Gastroesophageal sphincter (tissue), 4 donors: ENCODE measurements around the gene RASD1. TPM values are rescaled to one million over a fixed set of nuclear protein-coding genes. Genes with fewer than 3 reads are reported as not detected.

ENCODE experiments used
- ATAC-seq: fragments of 150-250 bp; one replicate; pipeline ENCODE4 v1.9.1; 2016; ENCODE audit warnings: mild to moderate bottlenecking, moderate library complexity
- H3K27ac ChIP-seq, 4 donors: fragments of 200-600 bp; sonication (generic) in 3 of 4; 1 replicate in 3 of 4; 2 replicates in 1 of 4; pipeline ENCODE4 v1.5.1; 2016 to 2019
- H3K27me3 ChIP-seq: fragments of 200-600 bp; sonication (generic); one replicate; pipeline ENCODE4 v1.5.1; 2019
- H3K36me3 ChIP-seq, 2 donors: fragments of 200-600 bp; sonication (generic); one replicate each; pipeline ENCODE4 v1.5.1; 2019; ENCODE audit warnings: control low read depth in 1 of 2
- H3K4me1 ChIP-seq, 3 donors: fragments of 200-600 bp; sonication (generic); 1 replicate in 2 of 3; 2 replicates in 1 of 3; pipeline ENCODE4 v1.5.1; 2016 to 2019; ENCODE audit warnings: control low read depth in 2 of 3
- H3K4me3 ChIP-seq, 2 donors: fragments of 200-600 bp; sonication (generic); one replicate each; pipeline ENCODE4 v1.5.1; 2019; ENCODE audit warnings: mild to moderate bottlenecking in 1 of 2, moderate library complexity in 1 of 2
- H3K9me3 ChIP-seq, 3 donors: fragments of 200-600 bp; sonication (generic); one replicate each; pipeline ENCODE4 v1.5.1; 2017 to 2019; ENCODE audit warnings: control low read depth in 2 of 3
- CTCF ChIP-seq, 4 experiments: fragments of 200-600 bp in 2 of 4; fragments of 450-650 bp in 2 of 4; sonication (generic) in 1 of 4; IDR thresholded peaks; one replicate each; pipeline ENCODE4 v1.5.1; 2017 to 2019; ENCODE audit warnings: antibody characterized with exemption in 4 of 4, mild to moderate bottlenecking in 2 of 4, moderate library complexity in 2 of 4
- EP300 ChIP-seq: sonication (generic); formaldehyde crosslinking; IDR thresholded peaks from one replicate; pipeline ENCODE4 v1.6.1; 2017; ENCODE audit warnings: antibody characterized with exemption, mild to moderate bottlenecking
- POLR2A ChIP-seq, 2 donors: fragments of 450-650 bp; IDR thresholded peaks; one replicate each; pipeline ENCODE4 v1.6.1; 2017; ENCODE audit warnings: antibody characterized with exemption in 2 of 2, mild to moderate bottlenecking in 2 of 2, moderate library complexity in 1 of 2
- POLR2AphosphoS5 ChIP-seq: sonication (generic); formaldehyde crosslinking; IDR thresholded peaks from one replicate; pipeline ENCODE4 v1.6.1; 2017; ENCODE audit warnings: antibody characterized with exemption
- WGBS, 2 donors: methylation state at CpG; one replicate each; pipeline ENCODE4 v1.1.5; 2018; ENCODE audit warnings: low coverage in 1 of 2; 5-methylcytosine and 5-hydroxymethylcytosine counted together
- total RNA-seq, 4 donors: library from RNA; depleted of rRNA; stranded (reverse); fragments of >200 nt; gene quantifications; one replicate each; pipeline ENCODE4 v1.1.0, GENCODE V29; 2016

The RASD1 gene
- total RNA-seq, 4 donors from 2014 or later, result 2.6 to 24.6 (median 5.1) TPM

DNA sequence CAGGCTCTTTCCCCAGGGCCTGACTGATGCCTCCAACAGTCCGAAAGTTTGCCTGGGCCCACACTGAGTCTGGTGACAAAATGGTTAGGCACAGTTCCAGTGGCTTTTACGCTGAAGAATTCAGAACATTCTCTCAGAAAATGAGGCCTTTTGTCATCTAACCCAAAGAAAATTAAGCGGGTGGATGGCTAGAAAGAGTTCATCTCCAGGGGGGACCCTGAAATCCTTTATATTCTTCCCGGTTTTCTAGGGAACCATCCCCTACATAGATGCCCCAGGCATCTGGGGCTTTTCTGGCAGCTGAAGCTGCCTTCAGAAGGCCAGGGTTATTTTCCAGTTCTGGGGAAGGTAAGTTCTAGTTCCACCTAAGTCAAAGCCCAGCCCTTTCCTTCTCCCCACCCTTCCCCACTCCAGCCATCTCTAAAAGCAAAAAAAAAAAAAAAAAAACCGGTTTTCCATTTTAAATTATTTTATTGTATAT, 2.2 kb downstream of the RASD1 start:
- H3K27ac ChIP-seq, result no peak overlapping the region
- H3K36me3 ChIP-seq, result peaks cover 0 to 35% of the 10 kb centered on the region in 2 donors
- H3K4me1 ChIP-seq, result peaks cover 0 to 26% (median 15%) of the 10 kb centered on the region in 3 donors
- no peaks in the 10 kb centered on the region for H3K9me3 ChIP-seq
- H3K4me3 ChIP-seq, result peak overlapping the region in 1 of 2 donors; percentile 73
- no peak for ATAC-seq
- 50 to 66% methylated on average over 1 to 3 of the region's 5 CpGs for WGBS, 2 donors
- TF ChIP-seq POLR2AphosphoS5 (no peak), EP300 (no peak), CTCF (IDR thresholded peaks at IDR 0.05) (no peak), POLR2A (IDR thresholded peaks at IDR 0.05) (no peak)
- no peaks in the 10 kb centered on the region for H3K27me3 ChIP-seq

DNA sequence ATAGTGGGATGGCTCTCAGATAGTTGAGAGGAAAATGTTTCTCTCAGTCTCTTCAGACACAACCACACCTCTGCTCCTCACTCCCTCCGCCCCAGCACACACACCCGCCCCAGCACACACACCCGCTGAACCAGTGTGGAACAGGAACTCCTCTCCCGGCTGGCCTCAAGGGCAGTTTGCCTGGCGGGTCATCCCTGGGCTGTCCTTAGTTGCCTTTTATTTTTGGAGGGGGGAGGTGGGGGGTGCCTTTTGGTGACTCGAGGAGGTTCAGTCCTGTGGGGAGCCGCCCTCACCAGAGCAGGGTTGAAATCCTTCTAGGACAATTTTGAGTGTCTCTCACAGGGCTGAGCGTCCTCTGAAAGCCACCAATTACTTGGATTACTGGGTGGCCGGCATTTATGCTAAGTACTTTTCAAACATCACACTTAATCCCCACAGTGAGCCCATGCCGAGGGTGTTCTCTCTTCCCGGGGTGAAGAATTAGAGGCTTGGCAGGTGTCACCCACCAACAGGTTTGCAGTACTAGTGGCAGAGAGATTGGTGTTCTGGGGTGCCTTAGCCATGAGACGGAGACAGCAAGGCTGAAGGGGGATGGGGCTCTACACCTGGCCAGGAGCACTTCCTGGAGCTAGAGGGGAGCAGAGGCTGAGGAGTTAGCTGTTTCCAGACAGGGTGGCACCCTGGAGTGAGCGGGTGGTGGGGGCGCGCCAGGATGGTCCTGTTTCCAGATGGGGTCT, 2.8 kb downstream of the RASD1 start:
- Histone ChIP-seq H3K4me1 (peaks cover 0 to 26% (median 15%) of the 10 kb centered on the region in 3 donors), H3K36me3 (peaks cover 0 to 41% of the 10 kb centered on the region in 2 donors), H3K4me3 (peak overlapping the region in 1 of 2 donors; percentile 73), H3K27me3 (no peaks in the 10 kb centered on the region), H3K9me3 (no peaks in the 10 kb centered on the region), H3K27ac (no peak overlapping the region)
- ATAC-seq, result no peak
- TF ChIP-seq CTCF (IDR thresholded peaks at IDR 0.05), result no peak
- 68 to 77% methylated on average over 5 to 6 of the region's 15 CpGs for WGBS, 2 donors

DNA sequence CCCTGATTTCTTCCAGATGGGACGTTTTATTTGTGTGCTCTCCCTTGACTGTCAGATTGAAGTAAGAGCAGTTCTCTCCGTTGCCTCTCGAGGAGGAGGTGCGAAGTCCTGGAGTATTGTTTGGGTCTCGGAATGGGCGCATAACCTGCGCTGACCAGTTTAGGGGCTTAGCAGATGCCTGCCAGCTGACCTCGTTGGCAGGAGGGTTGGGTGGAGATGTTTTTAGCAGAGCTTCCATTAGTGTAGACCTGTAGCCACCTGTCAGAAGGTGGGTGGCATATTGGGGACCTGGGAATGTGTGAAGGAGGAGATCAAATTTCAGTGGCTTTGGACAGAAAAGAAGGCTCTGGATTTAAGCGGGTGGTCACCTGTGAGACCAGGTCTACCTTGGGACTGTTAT, 3.6 kb downstream of the RASD1 start:
- no peak for ATAC-seq
- no peak for TF ChIP-seq POLR2AphosphoS5
- TF ChIP-seq EP300, result no peak
- no peak for TF ChIP-seq CTCF (IDR thresholded peaks at IDR 0.05)
- no peak for TF ChIP-seq POLR2A (IDR thresholded peaks at IDR 0.05)
- no peaks in the 10 kb centered on the region for H3K9me3 ChIP-seq

GRCh38 chr17:17492085-17492484, 4.1 kb downstream of the RASD1 start:
- Histone ChIP-seq H3K27me3 (no peaks in the 10 kb centered on the region), H3K4me3 (no peak overlapping the region), H3K9me3 (no peaks in the 10 kb centered on the region), H3K4me1 (peaks cover 0 to 23% (median 13%) of the 10 kb centered on the region in 3 donors), H3K36me3 (peaks cover 0 to 55% of the 10 kb centered on the region in 2 donors), H3K27ac (no peak overlapping the region)
- TF ChIP-seq POLR2AphosphoS5, result no peak
- no peak for TF ChIP-seq CTCF (IDR thresholded peaks at IDR 0.05)
- TF ChIP-seq POLR2A (IDR thresholded peaks at IDR 0.05), result no peak
- TF ChIP-seq EP300, result no peak
- ATAC-seq, result no peak
- WGBS, 2 donors, result 74% methylated on average over 8 of the region's 11 CpGs; no CpG with 5 or more reads in 1 of the 2 donors

More for the DNA sequence above, 3.6 kb downstream of the RASD1 start:
- Histone ChIP-seq H3K4me3 (no peak overlapping the region), H3K36me3 (peaks cover 0 to 50% of the 10 kb centered on the region in 2 donors), H3K27ac (no peak overlapping the region), H3K4me1 (peaks cover 0 to 26% (median 15%) of the 10 kb centered on the region in 3 donors), H3K27me3 (no peaks in the 10 kb centered on the region)
- WGBS, 2 donors, result 90 to 100% methylated on average over 2 to 3 of the region's 9 CpGs

DNA sequence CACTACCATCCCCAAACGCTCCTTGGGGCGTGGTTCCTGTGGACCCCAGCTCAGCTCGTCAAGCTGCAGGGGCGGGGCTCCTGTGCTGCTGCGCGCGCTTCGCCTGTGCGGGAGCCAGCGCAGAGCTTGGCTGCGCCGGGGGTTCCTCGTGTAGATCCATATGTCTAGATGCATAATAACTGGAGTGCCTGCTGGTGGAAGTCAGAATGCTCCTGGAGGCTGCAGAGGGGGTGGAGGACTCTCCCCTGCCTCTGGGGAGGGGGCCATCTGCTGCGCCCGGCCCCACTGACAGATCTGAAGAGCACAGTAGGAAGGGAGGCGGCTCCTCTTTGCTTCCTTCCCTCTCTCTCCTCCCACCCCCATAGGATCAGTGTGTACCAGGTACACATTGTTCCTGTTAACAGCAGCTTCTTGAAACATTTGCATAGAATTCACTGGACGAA, 4.6 kb downstream of the RASD1 start:
- TF ChIP-seq EP300 (no peak), POLR2AphosphoS5 (no peak), CTCF (IDR thresholded peaks at IDR 0.05) (no peak), POLR2A (IDR thresholded peaks at IDR 0.05) (no peak)
- Histone ChIP-seq H3K4me1 (peaks cover 0 to 19% (median 11%) of the 10 kb centered on the region in 3 donors), H3K36me3 (peaks cover 0 to 60% of the 10 kb centered on the region in 2 donors), H3K4me3 (no peak overlapping the region), H3K9me3 (no peaks in the 10 kb centered on the region), H3K27me3 (no peaks in the 10 kb centered on the region), H3K27ac (no peak overlapping the region)
- WGBS, 2 donors, result 71 to 93% methylated on average over 1 to 8 of the region's 17 CpGs
- no peak for ATAC-seq
